B cell (primary cell): Measurements from ENCODE around the gene CYS1. TPM values are rescaled to one million over a fixed set of nuclear protein-coding genes. Genes with fewer than 3 reads are reported as not detected.

Experiments used
- ATAC-seq: fragments of 200-7000 bp; cut with Tn5 transposase; one replicate; pipeline ENCODE4 v1.10.0; 2021; ENCODE audit warnings: low read depth, mild to moderate bottlenecking, moderate number of reproducible peaks, moderate library complexity
- CTCF ChIA-PET: fragments of 350-600 bp; sonication (Branson Sonifier 250); formaldehyde crosslinking; loops from one replicate; lab custom pipeline; 2021; ENCODE audit warnings: antibody characterized with exemption, inconsistent platforms; lab: Charles Lee
- POLR2A ChIA-PET: fragments of 350-600 bp; sonication (Branson Sonifier 250); formaldehyde crosslinking; loops from one replicate; lab custom pipeline; 2021; ENCODE audit warnings: antibody characterized with exemption; lab: Charles Lee
- DNase-seq: peaks from one replicate; pipeline ENCODE4 v3.0.0; 2013
- H2AFZ ChIP-seq: 2 replicates; pipeline ENCODE4 v1.6.1; 2012; ENCODE audit warnings: mild to moderate bottlenecking, low read depth, low read length; ENCODE audit not compliant: insufficient read depth, poor library complexity, severe bottlenecking
- H3K27ac ChIP-seq, 2 donors: 1 replicate in 1 of 2; 2 replicates in 1 of 2; pipeline ENCODE4 v1.5.1; 2012 to 2013; ENCODE audit warnings: low read length in 2 of 2, mild to moderate bottlenecking in 2 of 2, moderate library complexity in 1 of 2
- H3K27me3 ChIP-seq, 4 experiments: fragments of 200-600 bp in 1 of 4; sonication (generic) in 1 of 4; replicated peaks in 1 of 4; 1 replicate in 2 of 4; 2 replicates in 2 of 4; pipeline versions ENCODE4 v1.6.1 to v1.7.0; 2013 to 2016; ENCODE audit warnings: low read length in 3 of 4, mild to moderate bottlenecking in 2 of 4, mixed read lengths in 1 of 4, moderate library complexity in 1 of 4; ENCODE audit not compliant: insufficient read depth in 4 of 4, control insufficient read depth in 3 of 4; ENCODE audit errors: control extremely low read depth in 1 of 4
- H3K36me3 ChIP-seq, 2 experiments: replicated peaks in 1 of 2; 1 replicate in 1 of 2; 2 replicates in 1 of 2; pipeline versions ENCODE4 v1.6.1 to v1.7.1; 2013; ENCODE audit warnings: low read length in 1 of 2; ENCODE audit not compliant: insufficient read depth in 2 of 2, control insufficient read depth in 1 of 2; ENCODE audit errors: control extremely low read depth in 1 of 2, extremely low read depth in 1 of 2
- H3K4me1 ChIP-seq, 2 donors: fragments of 200-600 bp in 1 of 2; sonication (generic) in 1 of 2; 1 replicate in 1 of 2; 2 replicates in 1 of 2; pipeline versions ENCODE4 v1.5.1 to v1.6.1; 2013 to 2017; ENCODE audit warnings: low read length in 2 of 2; ENCODE audit not compliant: control insufficient read depth in 2 of 2, insufficient read depth in 2 of 2
- H3K4me2 ChIP-seq: replicated peaks from 2 replicates; pipeline ENCODE3; 2012; ENCODE audit warnings: mild to moderate bottlenecking, low read depth, low read length; ENCODE audit not compliant: poor library complexity, severe bottlenecking
- H3K4me3 ChIP-seq, 5 experiments: fragments of 200-600 bp in 1 of 5; sonication (generic) in 1 of 5; 1 replicate in 3 of 5; 2 replicates in 2 of 5; pipeline versions ENCODE4 v1.5.1 to v1.7.0; 2011 to 2016; ENCODE audit warnings: low read length in 4 of 5, mild to moderate bottlenecking in 4 of 5, low read depth in 2 of 5, control low read depth in 1 of 5, moderate library complexity in 1 of 5; ENCODE audit not compliant: insufficient read depth in 1 of 5; ENCODE audit errors: control extremely low read depth in 1 of 5, extremely low read depth in 1 of 5
- H3K79me2 ChIP-seq: fragments of 200-600 bp; sonication (generic); one replicate; pipeline ENCODE4 v1.6.0; 2016; ENCODE audit warnings: low read length; ENCODE audit not compliant: control insufficient read depth, insufficient read depth
- H3K9ac ChIP-seq: fragments of 200-600 bp; sonication (generic); 2 replicates; pipeline ENCODE4 v1.6.1; 2017; ENCODE audit warnings: mild to moderate bottlenecking, low read length, moderate library complexity
- H3K9me3 ChIP-seq, 3 donors: one replicate each; pipeline versions ENCODE4 v1.6.1 to v1.7.1; 2013; ENCODE audit warnings: low read length in 2 of 3; ENCODE audit not compliant: control insufficient read depth in 2 of 3, insufficient read depth in 1 of 3; ENCODE audit errors: control extremely low read depth in 1 of 3
- H4K20me1 ChIP-seq: 2 replicates; pipeline ENCODE4 v1.6.0; 2012; ENCODE audit warnings: mild to moderate bottlenecking, low read length; ENCODE audit not compliant: insufficient read depth, control insufficient read depth, poor library complexity, severe bottlenecking
- H3K27ac Mint-ChIP-seq: one replicate; pipeline ENCODE4 v1.8.0; 2021; ENCODE audit warnings: mixed read lengths
- H3K27me3 Mint-ChIP-seq: one replicate; pipeline ENCODE4 v1.8.0; 2021; ENCODE audit warnings: mixed read lengths
- H3K4me1 Mint-ChIP-seq: one replicate; pipeline ENCODE4 v1.8.0; 2021; ENCODE audit warnings: mixed read lengths
- H3K4me3 Mint-ChIP-seq: one replicate; pipeline ENCODE4 v1.8.0; 2021; ENCODE audit warnings: mixed read lengths
- H3K9me3 Mint-ChIP-seq: one replicate; pipeline ENCODE4 v1.8.0; 2022; ENCODE audit warnings: mixed read lengths; ENCODE audit not compliant: insufficient read depth
- EZH2 ChIP-seq: IDR thresholded peaks from 2 replicates; pipeline ENCODE4 v1.6.1; 2012; ENCODE audit warnings: borderline replicate concordance, low read depth, mild to moderate bottlenecking, moderate library complexity, low read length; ENCODE audit not compliant: insufficient read depth, poor library complexity, severe bottlenecking
- WGBS: methylation state at CpG from one replicate; pipeline ENCODE4 v1.1.5; 2013; ENCODE audit warnings: missing lambda C conversion rate; ENCODE audit not compliant: insufficient coverage; 5-methylcytosine and 5-hydroxymethylcytosine counted together
- intact Hi-C: fragments of 100-400 bp; cut with micrococcal nuclease; formaldehyde crosslinking; loops from one replicate; pipeline ENCODE4 v1.10.0; 2022
- polyA plus RNA-seq: library from polyadenylated mRNA; depleted of rRNA; stranded (reverse); fragments of >200 nt; gene quantifications from 2 replicates; pipeline ENCODE4 v1.2.3, GENCODE V29; 2012
- total RNA-seq, 2 donors: library from RNA; stranded (reverse); fragments of 120-200 nt in 1 of 2; gene quantifications; 1 replicate in 1 of 2; 2 replicates in 1 of 2; pipeline versions ENCODE4 v1.2.3 to v1.2.4, GENCODE V29; 2013 to 2022
- TF ChIP-seq, protein P1 (sequence below): fragments of 200-600 bp; IDR thresholded peaks from one replicate; pipeline ENCODE4 v1.8.0; 2022; ENCODE audit warnings: antibody characterized with exemption, mild to moderate bottlenecking

The CYS1 gene
- total and polyA plus RNA-seq, 2 donors (not counting 1 experiment from before 2014, with no cell fraction given): not detected

DNA sequence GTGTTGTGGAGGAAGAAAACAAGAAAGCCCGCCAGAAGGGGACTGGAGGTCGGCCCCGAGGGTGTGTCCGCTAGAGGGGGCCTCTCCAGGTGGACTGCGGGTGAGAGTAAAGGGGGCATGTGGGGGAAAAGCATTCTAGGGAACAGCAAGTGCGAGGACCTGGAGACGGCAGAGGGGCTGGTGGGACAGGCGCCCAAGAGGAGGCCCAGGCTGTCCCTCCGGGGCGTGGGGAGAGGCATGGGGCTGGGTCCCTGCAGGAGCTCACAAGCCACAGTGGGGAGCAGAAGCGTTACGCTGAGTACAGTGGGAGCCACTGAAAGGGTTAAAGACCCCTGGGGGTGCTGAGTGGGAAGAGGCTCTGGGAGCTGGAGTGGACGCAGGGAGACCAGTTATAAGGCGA, 38.5 kb downstream of the CYS1 start:
- intact Hi-C loops: loop anchor here (2.0 to 10.0 kb wide), 5 partner anchors 405 to 1207 kb away; partner anchors contain the start of genes ADAM17, IAH1, KIDINS220 and SLC66A3
- Mint-ChIP-seq H3K4me3 (peak overlapping the region; percentile 89), H3K27ac (peak overlapping the region; percentile 92), H3K4me1 (peaks cover 25% of the 10 kb centered on the region), H3K27me3 (no peaks in the 10 kb centered on the region), H3K9me3 (no peaks in the 10 kb centered on the region)
- H3K27me3 ChIP-seq: no peaks in the 10 kb centered on the region
- POLR2A ChIA-PET: interaction anchor here (0.6 to 1.5 kb wide), 4 partner anchors 13 to 198 kb away, joined by 3 to 6 read pairs (median 4); partner anchors contain the start of gene TAF1B
- TF ChIP-seq, protein P1, sequence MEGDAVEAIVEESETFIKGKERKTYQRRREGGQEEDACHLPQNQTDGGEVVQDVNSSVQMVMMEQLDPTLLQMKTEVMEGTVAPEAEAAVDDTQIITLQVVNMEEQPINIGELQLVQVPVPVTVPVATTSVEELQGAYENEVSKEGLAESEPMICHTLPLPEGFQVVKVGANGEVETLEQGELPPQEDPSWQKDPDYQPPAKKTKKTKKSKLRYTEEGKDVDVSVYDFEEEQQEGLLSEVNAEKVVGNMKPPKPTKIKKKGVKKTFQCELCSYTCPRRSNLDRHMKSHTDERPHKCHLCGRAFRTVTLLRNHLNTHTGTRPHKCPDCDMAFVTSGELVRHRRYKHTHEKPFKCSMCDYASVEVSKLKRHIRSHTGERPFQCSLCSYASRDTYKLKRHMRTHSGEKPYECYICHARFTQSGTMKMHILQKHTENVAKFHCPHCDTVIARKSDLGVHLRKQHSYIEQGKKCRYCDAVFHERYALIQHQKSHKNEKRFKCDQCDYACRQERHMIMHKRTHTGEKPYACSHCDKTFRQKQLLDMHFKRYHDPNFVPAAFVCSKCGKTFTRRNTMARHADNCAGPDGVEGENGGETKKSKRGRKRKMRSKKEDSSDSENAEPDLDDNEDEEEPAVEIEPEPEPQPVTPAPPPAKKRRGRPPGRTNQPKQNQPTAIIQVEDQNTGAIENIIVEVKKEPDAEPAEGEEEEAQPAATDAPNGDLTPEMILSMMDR: no peak
- no peak for TF ChIP-seq EZH2
- no peak for DNase-seq
- H3K27ac ChIP-seq: no peak overlapping the region
- CTCF ChIA-PET: interaction anchor here (0.9 to 12.6 kb wide), 3 partner anchors 11 to 56 kb away, joined by 3 to 319 read pairs (median 3); no protein-coding TSS in a partner anchor
- 99% methylated on average over 14 of the region's 14 CpGs for WGBS
- no peak overlapping the region for H2AFZ ChIP-seq
- peaks cover 0 to 20% (median 0%) of the 10 kb centered on the region in 3 donors for H3K9me3 ChIP-seq
- H3K79me2 ChIP-seq: no peaks in the 10 kb centered on the region
- H3K4me3 ChIP-seq: no peak overlapping the region
- H3K4me1 ChIP-seq: peaks cover 12 to 20% of the 10 kb centered on the region in 2 donors
- H4K20me1 ChIP-seq: peaks cover 9% of the 10 kb centered on the region
- no peak for ATAC-seq
- H3K4me2 ChIP-seq: peak overlapping the region; percentile 93
- no peak overlapping the region for H3K9ac ChIP-seq
- peaks cover 0 to 5% of the 10 kb centered on the region in 2 experiments for H3K36me3 ChIP-seq

DNA sequence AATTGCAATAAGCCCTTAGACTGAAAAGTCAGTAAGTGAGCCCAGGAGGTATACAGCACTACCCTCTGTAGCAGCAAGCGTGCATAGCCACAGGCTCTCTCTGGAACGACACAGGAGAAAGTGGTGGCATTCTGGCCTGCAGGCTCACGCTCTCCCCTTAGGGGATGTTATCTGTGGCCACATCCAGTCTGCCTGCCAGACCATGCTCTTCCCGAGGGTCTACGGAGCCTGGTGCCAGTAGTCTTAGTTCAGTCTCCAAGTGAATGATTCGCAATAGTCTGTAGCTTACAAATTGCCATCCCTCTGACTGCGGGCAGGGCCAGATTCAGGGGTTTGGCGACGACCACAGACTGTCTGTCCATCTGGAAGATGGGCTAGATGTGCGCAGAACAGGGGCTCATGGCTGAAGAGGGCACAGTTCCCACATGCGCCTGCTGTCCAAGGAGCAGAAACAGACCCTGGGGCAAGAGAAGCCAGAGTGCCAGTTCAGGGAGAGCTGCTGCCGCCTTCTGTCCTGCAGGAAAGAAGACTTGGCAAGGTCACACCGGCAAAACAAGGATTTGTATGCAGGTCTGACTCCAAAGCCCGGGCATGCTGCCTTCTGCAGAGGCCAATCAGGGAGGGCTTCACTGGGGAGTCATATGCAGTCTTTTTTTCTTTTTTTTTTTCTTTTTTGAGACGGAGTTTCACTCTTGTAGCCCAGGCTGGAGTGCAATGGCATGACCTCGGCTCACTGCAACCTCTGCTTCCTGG, 40.4 kb downstream of the CYS1 start:
- Histone ChIP-seq H3K27ac (no peak overlapping the region), H4K20me1 (no peaks in the 10 kb centered on the region), H3K4me1 (peaks cover 25 to 37% of the 10 kb centered on the region in 2 donors), H3K79me2 (no peaks in the 10 kb centered on the region), H2AFZ (no peak overlapping the region), H3K4me3 (no peak overlapping the region), H3K9me3 (peaks cover 0 to 20% (median 0%) of the 10 kb centered on the region in 3 donors), H3K36me3 (no peaks in the 10 kb centered on the region), H3K4me2 (no peak overlapping the region), H3K27me3 (no peaks in the 10 kb centered on the region), H3K9ac (no peak overlapping the region)
- Mint-ChIP-seq H3K9me3 (no peaks in the 10 kb centered on the region), H3K4me1 (peaks cover 30% of the 10 kb centered on the region), H3K27me3 (no peaks in the 10 kb centered on the region), H3K4me3 (no peak overlapping the region), H3K27ac (no peak overlapping the region)
- intact Hi-C loops: loop anchor here (5.0 to 10.0 kb wide), 3 partner anchors 483 to 1205 kb away; partner anchors contain the start of genes ADAM17, KIDINS220 and SLC66A3
- ChIA-PET POLR2A (no interaction called here), CTCF (no interaction called here)
- no peak for TF ChIP-seq EZH2
- TF ChIP-seq, protein P1: no peak
- no peak for ATAC-seq
- 95% methylated on average over 15 of the region's 16 CpGs for WGBS
- DNase-seq: no peak
